H1 (cell line): ENCODE results near the gene CCNI. TPM values are rescaled to one million over a fixed set of nuclear protein-coding genes. Genes with fewer than 3 reads are reported as not detected.

Source experiments
- CTCF ChIA-PET: fragments of 300-600 bp; sonication (Branson Sonifier 250); formaldehyde crosslinking; loops from one replicate; lab custom pipeline; 2021; ENCODE audit not compliant: partially characterized antibody; lab: Charles Lee
- POLR2A ChIA-PET: fragments of 300-600 bp; sonication (Branson Sonifier 250); formaldehyde crosslinking; loops from one replicate; lab custom pipeline; 2021; ENCODE audit warnings: inconsistent platforms; ENCODE audit not compliant: partially characterized antibody; lab: Charles Lee
- DNase-seq, 2 experiments: peaks; one replicate each; pipeline versions ENCODE4 v3.0.0 to v3.0.0-alpha.2; 2010 to 2022; ENCODE audit warnings: low spot score in 2 of 2, low read depth in 1 of 2, mixed read lengths in 1 of 2
- FAIRE-seq: peaks from 2 replicates; lab custom pipeline; 2011; peaks lifted over from hg19 to GRCh38; lab: Jason Lieb, UNC
- H2AFZ ChIP-seq: 2 replicates; pipeline ENCODE4 v1.8.1; 2012; ENCODE audit warnings: low read length, inconsistent platforms
- H2AK5ac ChIP-seq: 2 replicates; pipeline ENCODE4 v1.6.1; 2013; ENCODE audit warnings: low read depth, low read length
- H2BK120ac ChIP-seq: replicated peaks from 2 replicates; pipeline ENCODE3; 2013; ENCODE audit warnings: low read depth, low read length, inconsistent platforms
- H2BK12ac ChIP-seq: 2 replicates; pipeline ENCODE4 v1.6.1; 2013; ENCODE audit warnings: low read depth, low read length
- H2BK15ac ChIP-seq: 2 replicates; pipeline ENCODE4 v1.6.1; 2013; ENCODE audit warnings: low read length
- H2BK20ac ChIP-seq: 2 replicates; pipeline ENCODE4 v1.6.1; 2013; ENCODE audit warnings: low read length
- H2BK5ac ChIP-seq: 2 replicates; pipeline ENCODE4 v1.6.1; 2013; ENCODE audit warnings: low read depth, low read length
- H3K14ac ChIP-seq: 2 replicates; pipeline ENCODE4 v1.6.1; 2013; ENCODE audit warnings: inconsistent platforms; ENCODE audit not compliant: insufficient read length
- H3K18ac ChIP-seq: 2 replicates; pipeline ENCODE4 v1.6.1; 2013; ENCODE audit warnings: low read length; ENCODE audit errors: extremely low read depth
- H3K23ac ChIP-seq: 2 replicates; pipeline ENCODE4 v1.6.1; 2013; ENCODE audit warnings: inconsistent platforms; ENCODE audit not compliant: insufficient read length
- H3K23me2 ChIP-seq: 2 replicates; pipeline ENCODE4 v1.6.1; 2013; ENCODE audit warnings: low read depth, low read length
- H3K27ac ChIP-seq: 2 replicates; pipeline ENCODE4 v1.6.1; 2011; ENCODE audit warnings: low read depth, low read length, inconsistent platforms
- H3K27me3 ChIP-seq, 4 experiments: replicated peaks in 1 of 4; 1 replicate in 1 of 4; 2 replicates in 3 of 4; pipeline versions ENCODE4 v1.6.1 to v1.8.1; 2011 to 2013; ENCODE audit warnings: low read length in 3 of 4, mild to moderate bottlenecking in 3 of 4, inconsistent platforms in 2 of 4, mixed read lengths in 2 of 4, moderate library complexity in 1 of 4; ENCODE audit not compliant: control insufficient read depth in 3 of 4, insufficient read depth in 3 of 4; ENCODE audit errors: extremely low read depth in 1 of 4
- H3K36me3 ChIP-seq, 4 experiments: 2 replicates each; pipeline versions ENCODE4 v1.6.1 to v1.8.1; 2011 to 2013; ENCODE audit warnings: mild to moderate bottlenecking in 4 of 4, low read length in 3 of 4, moderate library complexity in 2 of 4, control low read depth in 1 of 4, inconsistent platforms in 1 of 4; ENCODE audit not compliant: insufficient read depth in 4 of 4, control insufficient read depth in 2 of 4
- H3K4ac ChIP-seq: replicated peaks from 2 replicates; pipeline ENCODE3; 2013; ENCODE audit warnings: low read length, low read depth, mixed read lengths, inconsistent platforms; ENCODE audit not compliant: insufficient read length
- H3K4me1 ChIP-seq, 4 experiments: replicated peaks in 1 of 4; 1 replicate in 1 of 4; 2 replicates in 3 of 4; pipeline versions ENCODE4 v1.6.1 to v1.8.1; 2011 to 2013; ENCODE audit warnings: low read length in 3 of 4, inconsistent platforms in 2 of 4, mixed read lengths in 1 of 4; ENCODE audit not compliant: insufficient read depth in 4 of 4, control insufficient read depth in 3 of 4
- H3K4me2 ChIP-seq, 2 experiments: 2 replicates each; pipeline versions ENCODE4 v1.6.1 to v1.8.1; 2011 to 2013; ENCODE audit warnings: low read depth in 2 of 2, low read length in 2 of 2, control low read depth in 1 of 2, inconsistent platforms in 1 of 2, mild to moderate bottlenecking in 1 of 2; ENCODE audit not compliant: insufficient read depth in 1 of 2
- H3K4me3 ChIP-seq, 4 experiments: fragments of 200-600, 300-600 bp in 1 of 4; sonication (generic), shearing (Covaris generic), sonication (Bioruptor Twin) in 1 of 4; 2 replicates each; pipeline versions ENCODE4 v1.5.1 to v1.8.1; 2011 to 2016; ENCODE audit warnings: low read length in 4 of 4, low read depth in 3 of 4, control low read depth in 2 of 4, inconsistent platforms in 2 of 4, mild to moderate bottlenecking in 2 of 4, mixed read lengths in 1 of 4, moderate library complexity in 1 of 4; ENCODE audit not compliant: insufficient read depth in 2 of 4; ENCODE audit errors: extremely low read depth in 1 of 4
- H3K56ac ChIP-seq: replicated peaks from 2 replicates; pipeline ENCODE3; 2013; ENCODE audit warnings: low read depth, mild to moderate bottlenecking, mixed read lengths, low read length, inconsistent platforms; ENCODE audit not compliant: insufficient read length
- H3K79me1 ChIP-seq: 2 replicates; pipeline ENCODE4 v1.6.1; 2013; ENCODE audit warnings: low read depth, low read length, control low read depth
- H3K79me2 ChIP-seq, 2 experiments: 2 replicates each; pipeline versions ENCODE4 v1.6.1 to v1.8.1; 2012 to 2013; ENCODE audit warnings: low read length in 2 of 2, mild to moderate bottlenecking in 2 of 2, inconsistent platforms in 1 of 2; ENCODE audit not compliant: insufficient read depth in 2 of 2, control insufficient read depth in 1 of 2
- H3K9ac ChIP-seq, 4 experiments: replicated peaks in 1 of 4; 1 replicate in 1 of 4; 2 replicates in 3 of 4; pipeline versions ENCODE4 v1.6.1 to v1.8.1; 2011 to 2013; ENCODE audit warnings: low read depth in 3 of 4, low read length in 3 of 4, control low read depth in 2 of 4, mild to moderate bottlenecking in 2 of 4, moderate library complexity in 2 of 4, inconsistent platforms in 1 of 4; ENCODE audit errors: extremely low read depth in 1 of 4
- H3K9me3 ChIP-seq, 2 experiments: 2 replicates each; pipeline versions ENCODE4 v1.6.1 to v1.8.1; 2012 to 2013; ENCODE audit warnings: mild to moderate bottlenecking in 2 of 2, moderate library complexity in 2 of 2, control low read depth in 1 of 2, inconsistent platforms in 1 of 2, low read depth in 1 of 2, low read length in 1 of 2, mixed read lengths in 1 of 2; ENCODE audit not compliant: insufficient read depth in 2 of 2
- H4K20me1 ChIP-seq, 2 experiments: replicated peaks in 1 of 2; 2 replicates each; pipeline versions ENCODE3 to v1.8.1; 2011 to 2013; ENCODE audit warnings: inconsistent platforms in 2 of 2, low read length in 2 of 2, mild to moderate bottlenecking in 1 of 2; ENCODE audit not compliant: insufficient read depth in 2 of 2, control insufficient read depth in 1 of 2
- H4K5ac ChIP-seq: 2 replicates; pipeline ENCODE4 v1.6.1; 2013; ENCODE audit warnings: low read length, low read depth, mixed read lengths, inconsistent platforms; ENCODE audit not compliant: insufficient read length
- H4K8ac ChIP-seq: 2 replicates; pipeline ENCODE4 v1.8.0; 2013; ENCODE audit warnings: mild to moderate bottlenecking, moderate library complexity, low read length, inconsistent platforms; ENCODE audit not compliant: insufficient read depth; ENCODE audit errors: extremely low read depth
- H4K91ac ChIP-seq: replicated peaks from 2 replicates; pipeline ENCODE3; 2013; ENCODE audit warnings: low read length, mixed read lengths, inconsistent platforms; ENCODE audit not compliant: insufficient read length
- BRCA1 ChIP-seq: IDR thresholded peaks from 2 replicates; pipeline ENCODE4 v1.6.1; 2012; ENCODE audit warnings: low read depth, low read length, improper control_type of control experiment
- CHD2 ChIP-seq: IDR thresholded peaks from 2 replicates; pipeline ENCODE4 v1.6.1; 2012; ENCODE audit warnings: low read length, improper control_type of control experiment
- HDAC6 ChIP-seq: IDR thresholded peaks from one replicate; pipeline ENCODE4 v1.7.1; 2012; ENCODE audit warnings: low read depth, mild to moderate bottlenecking, inconsistent platforms, low read length, moderate library complexity
- POLR2AphosphoS5 ChIP-seq: IDR thresholded peaks from 2 replicates; pipeline ENCODE4 v1.6.1; 2011; ENCODE audit warnings: low read depth, low read length
- SIX5 ChIP-seq: IDR thresholded peaks from 2 replicates; pipeline ENCODE4 v1.6.1; 2011; ENCODE audit warnings: mild to moderate bottlenecking, low read depth, low read length
- SRF ChIP-seq: IDR thresholded peaks from 2 replicates; pipeline ENCODE4 v1.6.1; 2011; ENCODE audit warnings: mild to moderate bottlenecking, low read depth, low read length, moderate library complexity
- YY1 ChIP-seq: IDR thresholded peaks from 2 replicates; pipeline ENCODE4 v1.6.1; 2011; ENCODE audit warnings: low read depth, mild to moderate bottlenecking, low read length
- ZNF274 ChIP-seq: IDR thresholded peaks from 2 replicates; pipeline ENCODE4 v1.7.0; 2012; ENCODE audit warnings: low read length, borderline replicate concordance; ENCODE audit errors: extremely low read depth
- polyA plus RNA-seq, 7 experiments: library from polyadenylated mRNA; depleted of rRNA in 3 of 7; stranded (reverse) in 5 of 7; unstranded in 2 of 7; fragments of >200 nt in 5 of 7; fragments of 200-250 nt in 2 of 7; gene quantifications; 1 replicate in 5 of 7; 2 replicates in 1 of 7; 4 replicates in 1 of 7; pipeline versions ENCODE4 v1.2.1 to v1.2.3, GENCODE V29; 2011 to 2013; ENCODE audit warnings: missing spikeins in 2 of 7, mixed read lengths in 2 of 7
- total RNA-seq: library from RNA; stranded (reverse); fragmentation: NEBNext Ultra II Directional; extraction: Animal tissue kit (Norgen Biotek cat#: 25700); gene quantifications from 2 replicates; pipeline ENCODE4 v1.2.1, GENCODE V29; 2021

Gene CCNI
- total and polyA plus RNA-seq, 2 of the 8 experiments (the other 6 are each of a cell fraction or from before 2014, with no cell fraction given), result 97.8 to 234 TPM

- H3K36me3 ChIP-seq, result peaks cover 0 to 8% (median 5%) of the 10 kb centered on the region in 4 experiments; a peak in 3 of 8 replicates
- no peaks in the 10 kb centered on the region for H4K20me1 ChIP-seq
- H3K79me2 ChIP-seq, result no peaks in the 10 kb centered on the region
- no peak overlapping the region for H3K4ac ChIP-seq
- no peak overlapping the region for H3K4me2 ChIP-seq
- TF ChIP-seq YY1 (no peak), CHD2 (no peak), HDAC6 (no peak), BRCA1 (no peak), SRF (no peak), SIX5 (no peak), ZNF274 (no peak), POLR2AphosphoS5 (no peak)
- no peak overlapping the region for H4K8ac ChIP-seq
- no peak overlapping the region for H3K27ac ChIP-seq
- no peaks in the 10 kb centered on the region for H3K79me1 ChIP-seq
- no peak overlapping the region for H3K9ac ChIP-seq
- no peak overlapping the region for H2AFZ ChIP-seq
- no peaks in the 10 kb centered on the region for H3K9me3 ChIP-seq
- peaks cover 0 to 1% (median 0%) of the 10 kb centered on the region in 4 experiments; a peak in 1 of 7 replicates for H3K27me3 ChIP-seq
- no peak for FAIRE-seq
- ChIA-PET CTCF (interaction anchor here (0.7 to 1.6 kb wide), 3 partner anchors 8 to 40 kb away, joined by 3 to 4 read pairs (median 3); no protein-coding TSS in a partner anchor), POLR2A (no interaction called here)
- no peak overlapping the region for H4K91ac ChIP-seq
- H4K5ac ChIP-seq, result no peak overlapping the region
- no peak overlapping the region for H2BK15ac ChIP-seq
- H2BK120ac ChIP-seq, result no peak overlapping the region
- no peak overlapping the region for H3K14ac ChIP-seq
- no peak overlapping the region for H2AK5ac ChIP-seq
- H3K23ac ChIP-seq, result no peak overlapping the region
- no peak overlapping the region for H2BK20ac ChIP-seq
- H3K23me2 ChIP-seq, result no peaks in the 10 kb centered on the region
- no peak overlapping the region for H3K56ac ChIP-seq
- no peak overlapping the region for H3K4me3 ChIP-seq
- peaks cover 9 to 30% (median 17%) of the 10 kb centered on the region in 4 experiments; a peak in 5 of 7 replicates for H3K4me1 ChIP-seq
- H2BK5ac ChIP-seq, result no peak overlapping the region
- H2BK12ac ChIP-seq, result no peak overlapping the region
- H3K18ac ChIP-seq, result no peak overlapping the region
- no peak for DNase-seq
Measured at GRCh38 chr4:77003400-77003799, 72.4 kb downstream of the CCNI start.
